H9 (cell line): ENCODE data around the gene FKBP4. TPM values are rescaled to one million over a fixed set of nuclear protein-coding genes. Genes with fewer than 3 reads are reported as not detected.

Source experiments
- DNase-seq: peaks from one replicate; pipeline ENCODE4 v3.0.0-alpha.2; 2017
- H2AFZ ChIP-seq: one replicate; pipeline ENCODE4 v1.6.1; 2013; ENCODE audit warnings: mild to moderate bottlenecking, low read length, control low read depth, moderate library complexity
- H2AK5ac ChIP-seq: 2 replicates; pipeline ENCODE4 v1.6.1; 2013; ENCODE audit warnings: low read length, control low read depth, mixed read lengths; ENCODE audit not compliant: insufficient read length
- H2BK120ac ChIP-seq: one replicate; pipeline ENCODE4 v1.6.1; 2013; ENCODE audit warnings: low read depth, mild to moderate bottlenecking, low read length, control low read depth, inconsistent platforms; ENCODE audit not compliant: poor library complexity, severe bottlenecking
- H2BK12ac ChIP-seq: 2 replicates; pipeline ENCODE4 v1.6.1; 2013; ENCODE audit warnings: low read length, control low read depth, mixed read lengths, low read depth; ENCODE audit not compliant: insufficient read length
- H2BK15ac ChIP-seq: 2 replicates; pipeline ENCODE4 v1.6.1; 2013; ENCODE audit warnings: low read depth, low read length, control low read depth
- H2BK20ac ChIP-seq: one replicate; pipeline ENCODE4 v1.6.1; 2013; ENCODE audit warnings: low read depth, mild to moderate bottlenecking, low read length, control low read depth, inconsistent platforms; ENCODE audit not compliant: poor library complexity, severe bottlenecking
- H2BK5ac ChIP-seq: 2 replicates; pipeline ENCODE4 v1.6.1; 2013; ENCODE audit warnings: low read length, control low read depth, mixed read lengths; ENCODE audit not compliant: insufficient read length
- H3K14ac ChIP-seq: 2 replicates; pipeline ENCODE4 v1.6.1; 2013; ENCODE audit warnings: low read length, control low read depth; ENCODE audit not compliant: insufficient read depth
- H3K18ac ChIP-seq: 2 replicates; pipeline ENCODE4 v1.6.1; 2013; ENCODE audit warnings: low read depth, mild to moderate bottlenecking, mixed read lengths, low read length, control low read depth; ENCODE audit not compliant: insufficient read length
- H3K23ac ChIP-seq: 2 replicates; pipeline ENCODE4 v1.6.1; 2013; ENCODE audit warnings: low read length, control low read depth, mixed read lengths, low read depth; ENCODE audit not compliant: insufficient read length
- H3K23me2 ChIP-seq: 2 replicates; pipeline ENCODE4 v1.6.1; 2013; ENCODE audit warnings: low read depth, mild to moderate bottlenecking, mixed read lengths, low read length, control low read depth; ENCODE audit not compliant: insufficient read length, poor library complexity, severe bottlenecking
- H3K27ac ChIP-seq: 2 replicates; pipeline ENCODE4 v1.5.1; 2013; ENCODE audit warnings: low read length, control low read depth, mixed read lengths, low read depth; ENCODE audit not compliant: insufficient read length
- H3K27me3 ChIP-seq: 2 replicates; pipeline ENCODE4 v1.6.1; 2013; ENCODE audit warnings: low read length, control low read depth, inconsistent platforms; ENCODE audit not compliant: insufficient read depth
- H3K4ac ChIP-seq: 2 replicates; pipeline ENCODE4 v1.6.1; 2013; ENCODE audit warnings: low read depth, mild to moderate bottlenecking, control low read depth, inconsistent platforms, low read length, moderate library complexity
- H3K4me1 ChIP-seq: 2 replicates; pipeline ENCODE4 v1.6.1; 2013; ENCODE audit warnings: low read length, control low read depth, inconsistent platforms; ENCODE audit not compliant: insufficient read depth
- H3K4me2 ChIP-seq: 2 replicates; pipeline ENCODE4 v1.6.1; 2013; ENCODE audit warnings: low read length, control low read depth, mixed read lengths; ENCODE audit not compliant: insufficient read length, insufficient read depth
- H3K56ac ChIP-seq: 2 replicates; pipeline ENCODE4 v1.6.1; 2013; ENCODE audit warnings: low read depth, mild to moderate bottlenecking, mixed read lengths, low read length, control low read depth; ENCODE audit not compliant: insufficient read length
- H3K79me1 ChIP-seq: 2 replicates; pipeline ENCODE4 v1.6.1; 2013; ENCODE audit warnings: low read depth, mild to moderate bottlenecking, moderate library complexity, low read length, control low read depth, inconsistent platforms; ENCODE audit not compliant: insufficient read depth, poor library complexity, severe bottlenecking
- H3K79me2 ChIP-seq: 2 replicates; pipeline ENCODE4 v1.6.1; 2013; ENCODE audit warnings: low read length, control low read depth, inconsistent platforms; ENCODE audit not compliant: insufficient read depth
- H3K9ac ChIP-seq: 2 replicates; pipeline ENCODE4 v1.6.1; 2013; ENCODE audit warnings: low read length, control low read depth, mixed read lengths; ENCODE audit not compliant: insufficient read length; ENCODE audit errors: extremely low read depth
- H3K9me3 ChIP-seq: one replicate; pipeline ENCODE4 v1.6.1; 2013; ENCODE audit warnings: low read depth, low read length, inconsistent platforms; ENCODE audit not compliant: control insufficient read depth
- H3T11ph ChIP-seq: one replicate; pipeline ENCODE4 v1.6.1; 2013; ENCODE audit warnings: mild to moderate bottlenecking, low read length, control low read depth, inconsistent platforms
- H4K20me1 ChIP-seq: one replicate; pipeline ENCODE4 v1.6.1; 2013; ENCODE audit not compliant: control insufficient read depth, insufficient read length, insufficient read depth
- H4K5ac ChIP-seq: 2 replicates; pipeline ENCODE4 v1.6.1; 2013; ENCODE audit warnings: low read depth, mild to moderate bottlenecking, mixed read lengths, low read length, control low read depth; ENCODE audit not compliant: insufficient read length
- H4K8ac ChIP-seq: replicated peaks from 2 replicates; pipeline ENCODE4 v1.6.1; 2013; ENCODE audit warnings: low read length, control low read depth, mixed read lengths, low read depth; ENCODE audit not compliant: insufficient read length
- H4K91ac ChIP-seq: 2 replicates; pipeline ENCODE4 v1.6.1; 2013; ENCODE audit warnings: low read depth, mild to moderate bottlenecking, moderate library complexity, mixed read lengths, low read length, control low read depth; ENCODE audit not compliant: insufficient read length
- H3K27ac Mint-ChIP-seq, 3 experiments: 2 replicates in 2 of 3; 3 replicates in 1 of 3; pipeline ENCODE4 v1.8.0; 2020 to 2021; ENCODE audit warnings: mixed read lengths in 3 of 3, mild to moderate bottlenecking in 1 of 3, moderate library complexity in 1 of 3
- H3K27me3 Mint-ChIP-seq: 2 replicates; pipeline ENCODE4 v1.8.0; 2021; ENCODE audit warnings: low read depth, mild to moderate bottlenecking, moderate library complexity, mixed read lengths
- H3K36me3 Mint-ChIP-seq, 3 experiments: 2 replicates in 2 of 3; 3 replicates in 1 of 3; pipeline ENCODE4 v1.8.0; 2020 to 2021; ENCODE audit warnings: low read depth in 3 of 3, mixed read lengths in 3 of 3; ENCODE audit not compliant: insufficient read depth in 1 of 3
- H3K4me1 Mint-ChIP-seq, 2 experiments: 2 replicates each; pipeline ENCODE4 v1.8.0; 2020; ENCODE audit warnings: mixed read lengths in 2 of 2
- H3K4me3 Mint-ChIP-seq, 2 experiments: 2 replicates in 1 of 2; 3 replicates in 1 of 2; pipeline ENCODE4 v1.8.0; 2020 to 2021; ENCODE audit warnings: mild to moderate bottlenecking in 2 of 2, mixed read lengths in 2 of 2, moderate library complexity in 1 of 2
- H3K9me3 Mint-ChIP-seq, 2 experiments: 2 replicates in 1 of 2; 3 replicates in 1 of 2; pipeline ENCODE4 v1.8.0; 2020; ENCODE audit warnings: mild to moderate bottlenecking in 2 of 2, mixed read lengths in 2 of 2, moderate library complexity in 1 of 2
- CTCF ChIP-seq: fragments of 200-600 bp; sonication (generic); conservative IDR thresholded peaks from 3 replicates; pipeline ENCODE4 v1.8.0; 2021; ENCODE audit warnings: antibody characterized with exemption, mild to moderate bottlenecking
- WGBS: extraction: QIAGEN DNeasy Blood & Tissue Kit; methylation state at CpG from one replicate; pipeline ENCODE4 v1.1.7; 2013; ENCODE audit warnings: missing lambda C conversion rate, low lambda C conversion rate, mixed read lengths; ENCODE audit not compliant: insufficient read length; ENCODE audit errors: extremely low coverage; 5-methylcytosine and 5-hydroxymethylcytosine counted together
- total RNA-seq: library from RNA; stranded (reverse); gene quantifications from 2 replicates; pipeline ENCODE4 v1.2.1, GENCODE V29; 2021

The FKBP4 gene
- total RNA-seq, 1 experiment from 2014 or later: 221 TPM

GRCh38 chr12:2829275-2829674 lies 34.5 kb downstream of the FKBP4 start:
- H3K79me2 ChIP-seq: no peaks in the 10 kb centered on the region
- H2BK20ac ChIP-seq: no peak overlapping the region
- no peaks in the 10 kb centered on the region for H3K9me3 ChIP-seq
- no peak overlapping the region for H2BK5ac ChIP-seq
- no peak overlapping the region for H3T11ph ChIP-seq
- H2AK5ac ChIP-seq: no peak overlapping the region
- no peak overlapping the region for H2BK12ac ChIP-seq
- no peak overlapping the region for H3K9ac ChIP-seq
- Mint-ChIP-seq H3K9me3 (no peaks in the 10 kb centered on the region), H3K27me3 (no peaks in the 10 kb centered on the region), H3K27ac (no peak overlapping the region), H3K4me3 (no peak overlapping the region), H3K36me3 (peaks cover 9 to 64% (median 43%) of the 10 kb centered on the region in 3 experiments), H3K4me1 (peaks cover 42 to 51% of the 10 kb centered on the region in 2 experiments)
- H3K4ac ChIP-seq: no peak overlapping the region
- no peak overlapping the region for H3K23ac ChIP-seq
- no peaks in the 10 kb centered on the region for H3K79me1 ChIP-seq
- no peak overlapping the region for H3K18ac ChIP-seq
- no peak overlapping the region for H2BK15ac ChIP-seq
- no peak overlapping the region for H4K91ac ChIP-seq
- no peaks in the 10 kb centered on the region for H3K27me3 ChIP-seq
- no peak overlapping the region for H4K8ac ChIP-seq
- H3K27ac ChIP-seq: no peak overlapping the region
- no peak overlapping the region for H3K4me2 ChIP-seq
- no peaks in the 10 kb centered on the region for H3K23me2 ChIP-seq
- no CpG with 5 or more reads among the region's 6 CpGs for WGBS
- H3K14ac ChIP-seq: no peak overlapping the region
- H2AFZ ChIP-seq: no peak overlapping the region
- no peaks in the 10 kb centered on the region for H4K20me1 ChIP-seq
- no peak overlapping the region for H2BK120ac ChIP-seq
- no peak overlapping the region for H4K5ac ChIP-seq
- TF ChIP-seq CTCF: no peak
- H3K4me1 ChIP-seq: peaks cover 3% of the 10 kb centered on the region; the same call in 1 of the 2 replicates
- no peak overlapping the region for H3K56ac ChIP-seq
- DNase-seq: no peak
